ENCODE data around the gene RAPGEF1.

DNA sequence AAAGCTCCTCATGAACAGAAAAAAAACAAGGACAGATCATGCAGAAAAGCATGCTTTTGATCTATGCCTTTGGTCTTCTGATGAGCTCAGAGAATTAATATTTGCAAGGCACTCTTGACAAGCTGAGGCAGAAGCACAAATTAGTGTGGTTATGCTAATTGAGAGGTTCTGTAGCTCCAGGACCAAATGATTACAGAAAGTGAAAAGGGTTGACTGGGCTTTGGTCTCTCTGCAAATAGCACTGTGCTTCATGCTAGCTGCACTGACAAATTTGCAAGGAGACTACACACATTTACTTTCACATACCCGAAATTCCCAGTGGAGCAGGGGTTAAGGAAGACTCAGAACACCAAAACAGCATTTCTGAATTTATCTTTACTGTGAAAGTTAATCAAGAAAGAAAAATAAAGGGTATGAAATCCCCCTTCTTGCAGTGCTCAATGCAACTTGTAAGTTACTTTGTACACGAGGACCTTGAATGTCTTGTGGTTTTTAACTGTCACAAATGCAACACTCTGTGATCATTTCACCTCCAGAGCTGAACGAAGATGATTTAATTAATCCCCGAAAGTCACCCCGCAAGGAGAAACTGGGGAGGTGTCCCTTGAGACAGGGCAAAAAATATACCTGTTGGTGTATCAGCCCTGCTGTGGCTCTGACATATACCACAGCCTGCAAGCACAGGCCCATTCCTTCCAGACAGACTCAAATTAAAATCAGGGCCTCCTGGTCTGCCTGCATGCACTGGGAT is 11.9 kb downstream of the RAPGEF1 start:
- TF ChIP-seq EZH2 (IDR thresholded peaks at IDR 0.05) (no peak), FOXP2 (optimal IDR thresholded peaks at IDR 0.05; ENCODE audit: control extremely low read depth, extremely low read length, insufficient read depth) (no peak)

Data from SK-N-MC (cell line).